ENCODE results near the gene FRMD3. TPM values are rescaled to one million over a fixed set of nuclear protein-coding genes. Genes with fewer than 3 reads are reported as not detected.

The FRMD3 gene
- total RNA-seq, 1 experiment from 2014 or later = 0.55 TPM

DNA sequence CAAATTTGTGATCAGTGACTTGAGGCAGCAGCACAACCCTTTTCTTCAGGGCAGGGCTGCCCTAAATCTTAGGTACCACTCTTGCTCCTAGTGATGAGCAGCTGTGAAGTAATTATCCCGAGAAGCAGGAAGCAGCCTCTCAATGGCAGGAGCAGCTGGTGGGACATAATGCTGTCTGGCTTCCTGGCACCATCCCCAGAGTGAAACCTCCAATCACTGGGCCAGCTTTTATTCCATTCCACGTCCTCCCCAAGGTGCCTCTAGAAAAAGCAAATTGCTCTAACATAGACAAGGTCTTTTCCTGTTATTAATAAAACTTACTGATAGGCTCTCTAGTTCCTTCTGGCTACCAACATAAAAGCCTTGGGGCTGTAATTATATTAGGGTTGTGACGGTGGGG, 154.0 kb downstream of the FRMD3 start:
- no peak overlapping the region for H4K8ac ChIP-seq (replicated peaks; ENCODE audit: insufficient read length, low read depth, low read length)
- H2AK5ac ChIP-seq (ENCODE audit: insufficient read length, low read length) = no peak overlapping the region
- peaks cover 0 to 6% (median 0%) of the 10 kb centered on the region in 3 experiments; a peak in 3 of 7 replicates for H3K36me3 Mint-ChIP-seq (ENCODE audit: insufficient read depth in 1 of 3, low read depth in 3 of 3)
- H3K4me1 Mint-ChIP-seq = no peaks in the 10 kb centered on the region
- no peaks in the 10 kb centered on the region for H4K20me1 ChIP-seq (ENCODE audit: control insufficient read depth, insufficient read depth, insufficient read length)
- H3K79me2 ChIP-seq (ENCODE audit: insufficient read depth, low read length) = no peaks in the 10 kb centered on the region
- no peak overlapping the region for H4K91ac ChIP-seq (ENCODE audit: insufficient read length, low read depth, low read length)
- H3K79me1 ChIP-seq (ENCODE audit: insufficient read depth, low read depth, low read length, poor library complexity, severe bottlenecking) = no peaks in the 10 kb centered on the region
- no peak overlapping the region for H3K4me2 ChIP-seq (ENCODE audit: insufficient read depth, insufficient read length, low read length)
- TF ChIP-seq, protein P1, sequence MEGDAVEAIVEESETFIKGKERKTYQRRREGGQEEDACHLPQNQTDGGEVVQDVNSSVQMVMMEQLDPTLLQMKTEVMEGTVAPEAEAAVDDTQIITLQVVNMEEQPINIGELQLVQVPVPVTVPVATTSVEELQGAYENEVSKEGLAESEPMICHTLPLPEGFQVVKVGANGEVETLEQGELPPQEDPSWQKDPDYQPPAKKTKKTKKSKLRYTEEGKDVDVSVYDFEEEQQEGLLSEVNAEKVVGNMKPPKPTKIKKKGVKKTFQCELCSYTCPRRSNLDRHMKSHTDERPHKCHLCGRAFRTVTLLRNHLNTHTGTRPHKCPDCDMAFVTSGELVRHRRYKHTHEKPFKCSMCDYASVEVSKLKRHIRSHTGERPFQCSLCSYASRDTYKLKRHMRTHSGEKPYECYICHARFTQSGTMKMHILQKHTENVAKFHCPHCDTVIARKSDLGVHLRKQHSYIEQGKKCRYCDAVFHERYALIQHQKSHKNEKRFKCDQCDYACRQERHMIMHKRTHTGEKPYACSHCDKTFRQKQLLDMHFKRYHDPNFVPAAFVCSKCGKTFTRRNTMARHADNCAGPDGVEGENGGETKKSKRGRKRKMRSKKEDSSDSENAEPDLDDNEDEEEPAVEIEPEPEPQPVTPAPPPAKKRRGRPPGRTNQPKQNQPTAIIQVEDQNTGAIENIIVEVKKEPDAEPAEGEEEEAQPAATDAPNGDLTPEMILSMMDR (conservative IDR thresholded peaks at IDR 0.05) = no peak
- H3K27ac ChIP-seq (ENCODE audit: insufficient read length, low read depth, low read length) = no peak overlapping the region
- peaks cover 0 to 4% of the 10 kb centered on the region in 2 experiments; a peak in 2 of 5 replicates for H3K9me3 Mint-ChIP-seq
- H2AFZ ChIP-seq (ENCODE audit: low read length) = no peak overlapping the region
- no peak overlapping the region for H3K23ac ChIP-seq (ENCODE audit: insufficient read length, low read depth, low read length)
- no peak overlapping the region for H2BK120ac ChIP-seq (ENCODE audit: low read depth, low read length, poor library complexity, severe bottlenecking)
- no peak overlapping the region for H3K9ac ChIP-seq (ENCODE audit: extremely low read depth, insufficient read length, low read length)
- H2BK20ac ChIP-seq (ENCODE audit: low read depth, low read length, poor library complexity, severe bottlenecking) = no peak overlapping the region
- H3K56ac ChIP-seq (ENCODE audit: insufficient read length, low read depth, low read length) = no peak overlapping the region
- H3K14ac ChIP-seq (ENCODE audit: insufficient read depth, low read length) = no peak overlapping the region
- no peak overlapping the region for H2BK5ac ChIP-seq (ENCODE audit: insufficient read length, low read length)
- no peaks in the 10 kb centered on the region for H3K27me3 ChIP-seq (ENCODE audit: insufficient read depth, low read length)
- H3K4me1 ChIP-seq (ENCODE audit: insufficient read depth, low read length) = no peaks in the 10 kb centered on the region
- H3T11ph ChIP-seq (ENCODE audit: low read length) = no peak overlapping the region
- no peak overlapping the region for H3K4ac ChIP-seq (ENCODE audit: low read depth, low read length)
- no peak overlapping the region for H3K27ac Mint-ChIP-seq
- H3K27me3 Mint-ChIP-seq (ENCODE audit: low read depth) = no peaks in the 10 kb centered on the region
- WGBS (ENCODE audit: extremely low coverage, insufficient read length, low lambda C conversion rate) = no CpG with 5 or more reads among the region's 3 CpGs
- H3K4me3 Mint-ChIP-seq = no peak overlapping the region
- no peak overlapping the region for H4K5ac ChIP-seq (ENCODE audit: insufficient read length, low read depth, low read length)
- no peaks in the 10 kb centered on the region for H3K23me2 ChIP-seq (ENCODE audit: insufficient read length, low read depth, low read length, poor library complexity, severe bottlenecking)
- no peak overlapping the region for H2BK12ac ChIP-seq (ENCODE audit: insufficient read length, low read depth, low read length)
- no peak overlapping the region for H3K18ac ChIP-seq (ENCODE audit: insufficient read length, low read depth, low read length)
- DNase-seq = no peak
- no peak overlapping the region for H2BK15ac ChIP-seq (ENCODE audit: low read depth, low read length)
- no peaks in the 10 kb centered on the region for H3K9me3 ChIP-seq (ENCODE audit: control insufficient read depth, low read depth, low read length)

Measured in H9 (cell line).